ENCODE results near the gene OOSP2.

DNA sequence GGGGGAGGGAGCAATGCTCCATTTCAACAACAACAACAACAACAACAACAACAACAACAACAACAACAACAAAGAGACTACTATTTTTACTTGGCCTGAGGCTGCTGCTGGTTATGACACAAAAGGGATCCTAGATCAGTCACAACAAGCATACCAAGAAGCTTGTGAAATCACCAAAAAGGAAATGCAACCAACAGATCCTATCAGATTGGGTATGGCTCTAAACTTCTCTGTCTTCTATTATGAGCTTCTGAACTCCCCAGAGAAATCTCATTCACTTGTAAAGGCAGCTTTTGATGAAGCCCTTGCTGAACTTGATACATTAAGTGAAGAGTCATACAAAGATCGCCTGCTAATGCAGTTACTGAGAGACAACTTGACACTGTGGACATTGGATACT lies 37.8 kb downstream of the OOSP2 start:
- TF ChIP-seq YY1 (IDR thresholded peaks at IDR 0.05; ENCODE audit: insufficient read depth, insufficient replicate concordance, low read depth, low read length) (no peak), SUZ12 (IDR thresholded peaks at IDR 0.05; ENCODE audit: low read depth, low read length) (no peak), ZNF335 (CRISPR knock-in tag; IDR thresholded peaks at IDR 0.05) (no peak), POLR2AphosphoS2 (IDR thresholded peaks at IDR 0.05; ENCODE audit: low read depth, low read length) (no peak), SPEN (CRISPR knock-in tag; IDR thresholded peaks at IDR 0.05; ENCODE audit: low read depth) (no peak), GABPA (IDR thresholded peaks at IDR 0.05; ENCODE audit: low read depth, low read length) (no peak), GABPA (CRISPR knock-in tag; IDR thresholded peaks at IDR 0.05; ENCODE audit: low read depth) (no peak)

Data from HepG2 (cell line).